Esophagus muscularis mucosa (tissue), 4 donors: ENCODE data around the gene PPP2R3B. TPM values are rescaled to one million over a fixed set of nuclear protein-coding genes. Genes with fewer than 3 reads are reported as not detected.
A peak's percentile ranks its signal among the peaks of the same experiment; 100 is the strongest.

Source experiments
- DNase-seq: peaks from one replicate; pipeline ENCODE4 v3.0.0-alpha.2; 2017; ENCODE audit errors: extremely low spot score
- H3K27ac ChIP-seq, 4 donors: fragments of 200-600 bp; sonication (generic); replicated peaks in 1 of 4; 1 replicate in 3 of 4; 2 replicates in 1 of 4; pipeline ENCODE4 v1.5.1; 2016 to 2019; ENCODE audit warnings: mild to moderate bottlenecking in 1 of 4
- H3K27me3 ChIP-seq, 4 donors: fragments of 200-600 bp; sonication (generic); one replicate each; pipeline versions ENCODE4 v1.5.1 to v1.6.0; 2016 to 2019
- H3K36me3 ChIP-seq, 4 donors: fragments of 200-600 bp; sonication (generic); one replicate each; pipeline ENCODE4 v1.5.1; 2016 to 2019
- H3K4me1 ChIP-seq, 4 donors: fragments of 200-600 bp; sonication (generic); one replicate each; pipeline ENCODE4 v1.5.1; 2016 to 2019
- H3K4me3 ChIP-seq, 4 donors: fragments of 200-600 bp; sonication (generic); 1 replicate in 2 of 4; 2 replicates in 2 of 4; pipeline ENCODE4 v1.5.1; 2016 to 2019; ENCODE audit warnings: mild to moderate bottlenecking in 4 of 4, moderate library complexity in 1 of 4
- H3K9me3 ChIP-seq, 4 donors: fragments of 200-600 bp; sonication (generic); 1 replicate in 3 of 4; 2 replicates in 1 of 4; pipeline ENCODE4 v1.5.1; 2016 to 2019
- EP300 ChIP-seq: sonication (generic); formaldehyde crosslinking; IDR thresholded peaks from one replicate; pipeline ENCODE4 v1.6.1; 2017; ENCODE audit warnings: antibody characterized with exemption
- POLR2A ChIP-seq: fragments of 450-650 bp; IDR thresholded peaks from one replicate; pipeline ENCODE4 v1.6.1; 2017; ENCODE audit warnings: antibody characterized with exemption, moderate library complexity, mild to moderate bottlenecking, low read depth
- POLR2AphosphoS5 ChIP-seq, 2 donors: sonication (generic); formaldehyde crosslinking; IDR thresholded peaks; one replicate each; pipeline ENCODE4 v1.6.1; 2017; ENCODE audit warnings: antibody characterized with exemption in 2 of 2
- WGBS: methylation state at CpG from one replicate; pipeline ENCODE4 v1.1.5; 2018; 5-methylcytosine and 5-hydroxymethylcytosine counted together
- intact Hi-C: fragments of 100-400 bp; cut with DNase I; formaldehyde crosslinking; loops from one replicate; pipeline ENCODE4 v1.15.1; 2023
- total RNA-seq, 4 donors: library from RNA; depleted of rRNA; stranded (reverse); fragments of >200 nt; gene quantifications; one replicate each; pipeline versions ENCODE4 v1.1.0 to v1.2.1, GENCODE V29; 2016
- TF ChIP-seq, protein P1 (sequence below), 3 experiments: fragments of 200-600 bp in 2 of 3; fragments of 450-650 bp in 1 of 3; sonication (generic) in 2 of 3; IDR thresholded peaks; one replicate each; pipeline ENCODE4 v1.5.1; 2017 to 2019; ENCODE audit warnings: antibody characterized with exemption in 3 of 3, mild to moderate bottlenecking in 2 of 3, moderate library complexity in 1 of 3

Gene PPP2R3B
- total RNA-seq, 4 donors from 2014 or later = 4.0 to 8.3 (median 5.4) TPM

DNA sequence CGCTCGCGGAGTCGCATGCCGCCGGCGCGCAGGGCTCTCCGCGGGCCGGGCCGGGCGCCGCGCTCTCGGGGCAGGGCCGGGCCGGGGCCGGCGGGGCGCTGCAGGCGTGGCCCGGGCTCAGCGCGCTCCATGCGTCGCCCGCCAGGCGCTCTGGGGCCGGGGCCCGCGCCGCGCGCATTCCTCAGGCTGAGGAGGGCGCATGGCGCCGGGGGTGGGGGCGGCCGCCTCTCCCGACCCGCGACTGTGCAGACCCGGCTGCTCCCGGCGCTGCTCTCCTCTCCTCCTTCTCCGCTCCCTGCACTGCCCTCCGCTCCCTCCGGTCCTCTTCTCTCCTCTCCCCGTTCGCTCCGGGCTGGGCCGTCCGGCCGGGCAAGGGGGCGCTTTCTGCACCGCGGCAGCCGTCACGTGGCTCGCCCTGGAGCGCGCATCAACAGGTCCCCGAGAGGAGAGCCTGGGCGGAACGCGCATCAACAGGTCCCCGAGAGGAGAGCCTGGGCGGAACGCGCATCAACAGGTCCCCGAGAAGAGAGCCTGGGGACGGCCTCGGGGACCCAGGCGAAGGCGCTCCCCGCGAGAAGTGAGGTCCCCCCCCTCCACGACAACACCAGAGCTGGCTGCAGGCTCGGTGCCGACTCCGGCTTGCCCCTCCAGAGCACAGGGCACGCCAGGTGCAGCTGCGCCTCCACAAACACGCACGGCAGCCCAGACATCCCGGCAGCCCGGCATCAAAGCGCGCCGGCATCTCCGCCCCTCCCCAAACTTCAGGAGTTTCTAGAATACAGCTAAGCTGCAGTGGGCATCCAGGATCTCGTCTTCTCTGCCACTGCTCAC, 12.9 kb downstream of the PPP2R3B start:
- intact Hi-C loops = no loop called here
- H3K27me3 ChIP-seq = peaks cover 0 to 71% (median 9%) of the 10 kb centered on the region in 4 donors
- no peaks in the 10 kb centered on the region for H3K9me3 ChIP-seq
- H3K36me3 ChIP-seq = no peaks in the 10 kb centered on the region
- H3K4me3 ChIP-seq = peak overlapping the region; percentile 44 to 47 (median 47)
- H3K27ac ChIP-seq = no peak overlapping the region
- TF ChIP-seq EP300 (no peak), POLR2A (no peak), POLR2AphosphoS5 (IDR thresholded peaks at IDR 0.05) (no peak)
- TF ChIP-seq, protein P1, sequence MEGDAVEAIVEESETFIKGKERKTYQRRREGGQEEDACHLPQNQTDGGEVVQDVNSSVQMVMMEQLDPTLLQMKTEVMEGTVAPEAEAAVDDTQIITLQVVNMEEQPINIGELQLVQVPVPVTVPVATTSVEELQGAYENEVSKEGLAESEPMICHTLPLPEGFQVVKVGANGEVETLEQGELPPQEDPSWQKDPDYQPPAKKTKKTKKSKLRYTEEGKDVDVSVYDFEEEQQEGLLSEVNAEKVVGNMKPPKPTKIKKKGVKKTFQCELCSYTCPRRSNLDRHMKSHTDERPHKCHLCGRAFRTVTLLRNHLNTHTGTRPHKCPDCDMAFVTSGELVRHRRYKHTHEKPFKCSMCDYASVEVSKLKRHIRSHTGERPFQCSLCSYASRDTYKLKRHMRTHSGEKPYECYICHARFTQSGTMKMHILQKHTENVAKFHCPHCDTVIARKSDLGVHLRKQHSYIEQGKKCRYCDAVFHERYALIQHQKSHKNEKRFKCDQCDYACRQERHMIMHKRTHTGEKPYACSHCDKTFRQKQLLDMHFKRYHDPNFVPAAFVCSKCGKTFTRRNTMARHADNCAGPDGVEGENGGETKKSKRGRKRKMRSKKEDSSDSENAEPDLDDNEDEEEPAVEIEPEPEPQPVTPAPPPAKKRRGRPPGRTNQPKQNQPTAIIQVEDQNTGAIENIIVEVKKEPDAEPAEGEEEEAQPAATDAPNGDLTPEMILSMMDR (IDR thresholded peaks at IDR 0.05) = no peak
- 12% methylated on average over 60 of the region's 93 CpGs for WGBS
- DNase-seq = no peak
- peaks cover 8 to 26% (median 24%) of the 10 kb centered on the region in 4 donors for H3K4me1 ChIP-seq

DNA sequence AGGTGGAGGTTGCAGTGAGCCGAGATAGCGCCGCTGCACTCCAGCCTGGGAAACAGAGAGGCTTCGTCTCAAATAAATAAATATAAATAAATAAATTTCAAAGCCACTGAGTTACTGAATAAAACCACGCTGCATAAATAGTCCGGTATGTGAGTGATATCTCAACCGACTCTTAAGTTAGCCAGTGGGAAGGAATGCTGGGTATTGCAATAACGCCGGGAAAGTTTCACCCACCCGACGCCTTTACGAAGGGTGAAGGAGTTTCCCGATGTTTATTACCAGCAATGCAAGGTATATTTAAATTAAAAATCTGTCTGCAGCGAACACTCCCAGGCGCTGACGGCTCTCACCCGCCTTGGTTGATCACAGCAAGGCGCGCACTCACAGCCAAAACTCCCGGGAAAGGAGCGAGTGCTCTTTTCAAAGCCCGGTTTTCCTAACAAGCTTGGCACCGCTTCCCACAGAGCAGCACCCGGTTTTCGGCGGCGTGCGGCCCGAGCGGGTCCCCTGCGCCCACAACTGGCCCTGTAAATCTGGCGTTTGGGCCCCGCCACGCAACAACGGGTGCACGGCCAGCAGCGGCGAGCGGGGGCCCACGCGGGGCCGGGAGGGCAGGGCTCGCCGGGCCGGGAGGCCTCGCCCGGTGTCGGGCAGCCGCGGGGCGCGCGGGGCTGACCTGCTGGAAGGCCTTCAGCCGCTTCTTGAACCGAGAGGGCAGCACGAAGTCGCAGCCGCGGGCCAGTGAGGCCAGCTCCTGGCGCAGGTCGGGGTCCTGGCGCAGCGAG, 13.7 kb downstream of the PPP2R3B start:
- 25% methylated on average over 32 of the region's 63 CpGs for WGBS
- Histone ChIP-seq H3K9me3 (no peaks in the 10 kb centered on the region), H3K4me1 (peaks cover 8 to 26% (median 24%) of the 10 kb centered on the region in 4 donors), H3K27ac (no peak overlapping the region), H3K27me3 (peaks cover 0 to 74% (median 9%) of the 10 kb centered on the region in 4 donors), H3K36me3 (no peaks in the 10 kb centered on the region), H3K4me3 (peak overlapping the region; percentile 44 to 47 (median 47))
- TF ChIP-seq, protein P1 (IDR thresholded peaks at IDR 0.05) = no peak
- TF ChIP-seq POLR2A = no peak
- no peak for TF ChIP-seq POLR2AphosphoS5 (IDR thresholded peaks at IDR 0.05)
- TF ChIP-seq EP300 = no peak
- intact Hi-C loops = no loop called here
- no peak for DNase-seq

DNA sequence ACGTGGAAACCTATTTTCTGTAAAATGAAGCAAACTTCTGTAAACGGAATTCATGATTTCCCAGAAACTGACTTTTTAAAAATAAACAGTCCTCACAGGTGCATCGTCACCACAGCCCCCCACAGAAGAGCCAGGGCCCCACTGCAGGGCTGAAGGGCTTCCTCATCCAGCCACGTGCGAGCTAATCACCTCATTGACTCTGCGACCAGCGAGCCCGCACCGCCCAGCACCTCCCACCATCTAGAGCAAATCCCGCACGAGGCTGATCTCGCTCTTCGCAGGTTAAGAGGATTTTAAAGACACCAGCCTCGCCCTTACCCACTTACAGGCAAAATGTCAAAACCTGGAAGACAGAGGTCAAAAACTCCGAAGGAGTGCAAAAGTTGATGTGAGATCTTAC, 14.8 kb downstream of the PPP2R3B start:
- Histone ChIP-seq H3K4me3 (no peak overlapping the region), H3K9me3 (no peaks in the 10 kb centered on the region), H3K4me1 (peaks cover 8 to 26% (median 24%) of the 10 kb centered on the region in 4 donors), H3K27ac (no peak overlapping the region), H3K36me3 (no peaks in the 10 kb centered on the region), H3K27me3 (peaks cover 0 to 79% (median 9%) of the 10 kb centered on the region in 4 donors)
- 89% methylated on average over 15 of the region's 15 CpGs for WGBS
- intact Hi-C loops = no loop called here
- TF ChIP-seq EP300 (no peak), POLR2A (no peak), POLR2AphosphoS5 (IDR thresholded peaks at IDR 0.05) (no peak)
- TF ChIP-seq, protein P1 (IDR thresholded peaks at IDR 0.05) = no peak
- no peak for DNase-seq

DNA sequence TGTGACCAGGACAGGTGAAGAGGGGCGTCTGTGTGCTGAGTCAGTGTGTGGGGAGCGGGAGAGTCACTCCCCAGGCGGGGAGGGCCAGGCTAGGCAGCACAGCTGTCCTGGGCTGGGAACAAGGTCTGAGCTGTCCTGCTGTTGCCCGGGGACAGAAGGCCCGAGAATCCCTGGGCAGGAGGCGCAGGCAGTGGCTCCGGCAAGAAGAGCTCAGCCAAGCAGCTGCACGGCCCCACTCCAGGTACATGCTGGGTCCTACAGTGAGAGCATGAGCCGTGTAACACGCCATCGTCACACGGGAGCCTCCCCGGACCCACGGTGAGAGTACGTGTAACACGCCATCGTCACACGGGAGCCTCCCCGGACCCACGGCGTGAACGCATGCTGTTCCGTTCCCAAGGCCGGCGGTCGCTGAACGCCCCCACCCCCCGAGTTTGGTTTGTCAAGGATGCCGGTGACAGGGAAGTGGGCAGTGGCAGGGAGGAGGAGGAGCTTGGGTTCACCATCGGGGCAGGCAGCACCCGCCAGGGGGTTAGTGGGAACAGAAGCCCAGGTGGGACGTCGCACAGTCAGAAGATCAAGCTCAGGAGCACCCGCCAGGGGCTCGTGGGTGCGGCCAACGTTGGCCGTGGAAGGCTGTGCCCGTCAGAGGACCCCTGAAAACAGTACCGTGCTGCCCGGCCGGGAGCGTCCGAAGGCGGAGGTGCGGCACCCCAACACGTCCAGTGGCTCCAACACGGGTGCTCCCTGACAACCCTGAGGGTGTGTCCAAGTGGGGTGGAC, 15.6 kb downstream of the PPP2R3B start:
- Histone ChIP-seq H3K4me3 (no peak overlapping the region), H3K27ac (no peak overlapping the region), H3K9me3 (no peaks in the 10 kb centered on the region), H3K36me3 (no peaks in the 10 kb centered on the region), H3K27me3 (peaks cover 0 to 74% (median 9%) of the 10 kb centered on the region in 4 donors), H3K4me1 (peaks cover 8 to 26% (median 24%) of the 10 kb centered on the region in 4 donors)
- TF ChIP-seq EP300 = no peak
- TF ChIP-seq, protein P1 (IDR thresholded peaks at IDR 0.05) = no peak
- TF ChIP-seq POLR2A = no peak
- TF ChIP-seq POLR2AphosphoS5 (IDR thresholded peaks at IDR 0.05) = no peak
- 91% methylated on average over 32 of the region's 48 CpGs for WGBS
- intact Hi-C loops = no loop called here
- DNase-seq = no peak
